GM12873 (cell line): ENCODE measurements around the gene TET2.

Experiments
- TF ChIP-seq, protein P1 (sequence below): IDR thresholded peaks from 2 replicates; pipeline ENCODE4 v1.5.1; 2012; ENCODE audit warnings: low read depth, mild to moderate bottlenecking, moderate library complexity, low read length, control low read depth; ENCODE audit not compliant: insufficient read depth; ENCODE audit errors: missing control alignments

Gene TET2

DNA sequence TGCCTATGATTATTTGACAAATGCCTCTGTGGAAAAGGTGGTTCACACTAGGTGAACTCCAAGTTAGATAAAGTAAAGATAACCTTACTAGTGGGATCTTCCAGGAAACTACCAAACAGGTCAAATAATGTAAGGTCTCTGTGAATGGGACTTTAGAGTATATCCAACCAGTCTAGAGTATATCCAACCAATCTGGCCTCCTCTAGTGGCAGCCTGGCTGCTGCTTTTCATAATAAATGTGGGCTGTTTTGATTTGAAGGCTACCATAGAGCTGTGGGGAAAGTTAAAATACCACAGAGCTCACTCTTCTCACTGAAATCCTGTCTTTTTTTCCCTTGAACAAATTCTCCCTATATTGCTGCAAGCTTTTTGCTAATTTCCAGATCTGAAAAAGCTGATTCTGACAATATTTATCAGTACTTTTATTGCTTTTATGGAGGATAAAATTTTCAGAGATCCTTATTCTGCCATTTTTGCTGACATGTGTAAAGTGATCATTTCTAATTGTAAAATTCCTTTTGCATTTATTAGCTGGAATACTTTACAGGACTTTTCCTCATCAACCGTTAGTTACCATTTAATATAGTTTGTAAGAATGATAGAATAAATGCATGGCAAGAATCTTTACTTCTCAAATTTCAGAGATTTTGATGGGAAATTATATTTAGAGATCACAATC, 111.3 kb downstream of the TET2 start:
- TF ChIP-seq, protein P1, sequence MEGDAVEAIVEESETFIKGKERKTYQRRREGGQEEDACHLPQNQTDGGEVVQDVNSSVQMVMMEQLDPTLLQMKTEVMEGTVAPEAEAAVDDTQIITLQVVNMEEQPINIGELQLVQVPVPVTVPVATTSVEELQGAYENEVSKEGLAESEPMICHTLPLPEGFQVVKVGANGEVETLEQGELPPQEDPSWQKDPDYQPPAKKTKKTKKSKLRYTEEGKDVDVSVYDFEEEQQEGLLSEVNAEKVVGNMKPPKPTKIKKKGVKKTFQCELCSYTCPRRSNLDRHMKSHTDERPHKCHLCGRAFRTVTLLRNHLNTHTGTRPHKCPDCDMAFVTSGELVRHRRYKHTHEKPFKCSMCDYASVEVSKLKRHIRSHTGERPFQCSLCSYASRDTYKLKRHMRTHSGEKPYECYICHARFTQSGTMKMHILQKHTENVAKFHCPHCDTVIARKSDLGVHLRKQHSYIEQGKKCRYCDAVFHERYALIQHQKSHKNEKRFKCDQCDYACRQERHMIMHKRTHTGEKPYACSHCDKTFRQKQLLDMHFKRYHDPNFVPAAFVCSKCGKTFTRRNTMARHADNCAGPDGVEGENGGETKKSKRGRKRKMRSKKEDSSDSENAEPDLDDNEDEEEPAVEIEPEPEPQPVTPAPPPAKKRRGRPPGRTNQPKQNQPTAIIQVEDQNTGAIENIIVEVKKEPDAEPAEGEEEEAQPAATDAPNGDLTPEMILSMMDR: no peak

DNA sequence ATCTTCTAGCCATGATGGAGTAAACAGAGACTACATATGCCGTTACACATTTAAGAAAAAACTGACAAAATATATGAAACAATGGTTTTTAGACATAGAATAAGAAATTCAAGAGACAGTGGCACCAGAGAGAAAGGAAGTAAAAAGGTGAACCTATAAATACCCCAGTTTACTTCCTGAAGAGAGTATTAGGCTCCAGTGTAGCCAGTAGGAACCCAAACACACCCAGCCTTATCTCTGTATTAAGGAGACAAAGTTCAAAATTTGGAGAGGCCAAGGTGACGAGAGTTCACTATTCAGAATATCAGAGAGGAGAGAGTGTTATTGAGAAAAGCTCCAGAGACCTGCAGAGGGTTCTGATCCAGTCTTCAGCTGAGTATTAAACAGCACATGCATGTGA, 119.0 kb downstream of the TET2 start:
- TF ChIP-seq, protein P1: no peak

DNA sequence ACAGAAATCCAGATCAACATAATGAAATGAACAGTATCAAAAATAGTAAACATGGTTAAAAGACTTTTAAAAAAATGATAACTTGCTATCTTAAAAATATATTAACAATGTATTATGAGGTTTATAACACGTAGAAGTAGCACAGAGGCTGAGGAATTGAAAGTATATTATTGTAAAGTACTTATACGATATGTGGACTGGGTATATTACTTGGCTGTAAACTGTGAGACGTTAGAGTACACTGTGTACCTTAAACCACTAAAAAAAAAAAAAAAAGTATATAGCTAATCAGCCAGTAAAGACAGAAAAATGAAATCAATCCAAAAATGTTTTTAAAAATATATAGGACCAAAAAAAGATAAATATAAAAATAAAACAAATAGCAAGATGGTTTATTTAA, 120.6 kb downstream of the TET2 start:
- TF ChIP-seq, protein P1: no peak

DNA sequence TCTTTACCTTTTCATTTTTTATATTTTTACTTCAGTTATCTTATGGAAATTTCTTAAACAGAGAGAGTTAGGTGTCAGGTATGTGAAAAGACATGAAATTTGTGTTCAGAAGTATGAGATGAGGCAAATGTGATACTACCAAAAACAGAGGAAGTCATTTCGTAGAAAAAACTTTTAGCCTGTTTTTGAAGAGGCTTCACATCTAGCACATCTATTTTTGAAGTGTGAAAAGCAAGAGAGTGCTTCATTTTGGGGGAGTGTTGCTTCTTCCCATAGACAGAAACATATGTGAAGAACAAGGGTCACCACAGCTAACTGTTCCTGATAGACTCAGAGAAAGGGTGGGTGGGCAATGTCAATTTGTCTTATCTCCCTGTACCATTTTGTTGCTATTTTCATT, 125.3 kb downstream of the TET2 start:
- TF ChIP-seq, protein P1: no peak

DNA sequence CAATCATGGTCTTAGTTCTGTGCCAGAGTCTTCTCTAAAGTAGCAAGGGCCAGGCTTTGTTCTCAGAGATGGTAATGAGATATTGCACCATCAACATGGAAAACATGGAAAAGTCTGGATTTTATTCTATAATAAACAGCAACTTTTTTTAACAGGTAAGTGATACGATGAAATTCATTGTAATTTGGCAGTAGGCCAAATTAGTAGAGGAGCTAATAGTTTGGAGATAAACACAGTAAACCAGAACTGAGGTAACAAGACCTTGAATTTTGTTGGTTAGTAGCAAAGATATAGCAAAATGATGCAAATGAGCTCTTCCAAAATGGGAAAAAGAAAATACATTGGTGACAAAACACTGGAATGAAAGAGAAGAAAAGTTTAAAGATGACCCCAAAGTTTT, 126.6 kb downstream of the TET2 start:
- TF ChIP-seq, protein P1: no peak

DNA sequence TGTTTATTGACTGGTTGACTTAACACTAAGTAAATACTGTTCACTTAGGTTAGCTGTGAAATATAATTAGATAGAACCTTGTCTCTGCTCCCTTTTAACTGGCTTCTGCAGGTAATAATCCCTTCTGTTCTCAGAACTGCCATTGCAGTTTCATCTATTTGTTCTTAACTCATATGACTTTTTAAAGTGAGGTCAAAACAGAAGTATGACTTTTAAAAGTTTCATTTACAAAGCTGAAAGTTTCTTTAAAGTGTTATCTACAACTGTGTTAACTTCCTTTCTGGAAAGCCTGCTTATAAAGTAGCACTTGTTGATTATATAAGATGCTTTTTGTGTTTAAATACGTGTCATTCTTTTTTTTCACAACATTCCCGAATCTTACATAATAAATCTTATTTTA, 127.4 kb downstream of the TET2 start:
- TF ChIP-seq, protein P1: no peak

DNA sequence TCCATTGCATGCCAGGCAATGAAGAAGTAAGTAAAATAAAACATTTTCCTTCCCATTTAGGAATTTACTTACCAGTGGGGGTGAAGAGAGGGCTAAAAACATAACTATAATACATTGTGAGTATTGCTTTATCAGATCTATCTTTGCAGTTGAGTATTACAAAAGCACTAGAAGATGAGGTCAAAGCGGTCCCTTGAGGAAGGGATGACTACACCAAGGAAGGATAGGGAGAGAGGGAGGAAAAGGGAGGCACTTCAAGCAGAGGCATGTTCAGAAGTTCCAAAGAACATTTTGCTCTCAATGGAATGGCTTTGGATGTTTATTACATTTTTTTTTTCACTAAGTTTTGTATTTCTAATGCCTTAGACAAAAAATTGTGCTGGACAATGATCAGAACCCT, 127.8 kb downstream of the TET2 start:
- TF ChIP-seq, protein P1: no peak
